RWPE2 (cell line): ENCODE results near the gene OPTC.
A peak's percentile ranks its signal among the peaks of the same experiment; 100 is the strongest.

Experiments used
- ATAC-seq: fragments of 200-7000 bp; cut with Tn5 transposase; 3 replicates; pipeline ENCODE4 v1.9.1; 2021; ENCODE audit warnings: low read depth
- DNase-seq: peaks from one replicate; pipeline ENCODE4 v3.0.0-alpha.2; 2020; ENCODE audit warnings: low spot score
- H3K27ac ChIP-seq: fragments of 450-650 bp; 2 replicates; pipeline ENCODE4 v1.5.1; 2017; ENCODE audit warnings: mild to moderate bottlenecking; ENCODE audit not compliant: poor library complexity, severe bottlenecking
- H3K27me3 ChIP-seq: fragments of 250-450 bp; sonication (Bioruptor Pico); 2 replicates; pipeline ENCODE4 v1.5.1; 2021; ENCODE audit warnings: mild to moderate bottlenecking, moderate library complexity; ENCODE audit not compliant: insufficient read depth, poor library complexity, severe bottlenecking
- H3K36me3 ChIP-seq: fragments of 250-450 bp; sonication (Bioruptor Pico); 2 replicates; pipeline ENCODE4 v1.5.1; 2020; ENCODE audit warnings: low read depth, mild to moderate bottlenecking, moderate library complexity
- H3K4me1 ChIP-seq: fragments of 250-450 bp; sonication (Bioruptor Pico); 2 replicates; pipeline ENCODE4 v1.5.1; 2021; ENCODE audit warnings: mild to moderate bottlenecking, moderate library complexity; ENCODE audit not compliant: insufficient read depth, poor library complexity, severe bottlenecking
- H3K4me3 ChIP-seq: fragments of 250-450 bp; sonication (Bioruptor Pico); 2 replicates; pipeline ENCODE4 v1.5.1; 2021; ENCODE audit warnings: mild to moderate bottlenecking, moderate library complexity; ENCODE audit not compliant: severe bottlenecking
- H3K9me3 ChIP-seq: fragments of 250-450 bp; sonication (Bioruptor Pico); 2 replicates; pipeline ENCODE4 v1.5.1; 2021; ENCODE audit warnings: mild to moderate bottlenecking, moderate library complexity; ENCODE audit not compliant: severe bottlenecking
- TF ChIP-seq, protein P1 (sequence below): fragments of 450-650 bp; IDR thresholded peaks from one replicate; pipeline ENCODE4 v1.5.1; 2017; ENCODE audit warnings: mild to moderate bottlenecking, moderate library complexity; ENCODE audit not compliant: poor library complexity, severe bottlenecking

OPTC gene

DNA sequence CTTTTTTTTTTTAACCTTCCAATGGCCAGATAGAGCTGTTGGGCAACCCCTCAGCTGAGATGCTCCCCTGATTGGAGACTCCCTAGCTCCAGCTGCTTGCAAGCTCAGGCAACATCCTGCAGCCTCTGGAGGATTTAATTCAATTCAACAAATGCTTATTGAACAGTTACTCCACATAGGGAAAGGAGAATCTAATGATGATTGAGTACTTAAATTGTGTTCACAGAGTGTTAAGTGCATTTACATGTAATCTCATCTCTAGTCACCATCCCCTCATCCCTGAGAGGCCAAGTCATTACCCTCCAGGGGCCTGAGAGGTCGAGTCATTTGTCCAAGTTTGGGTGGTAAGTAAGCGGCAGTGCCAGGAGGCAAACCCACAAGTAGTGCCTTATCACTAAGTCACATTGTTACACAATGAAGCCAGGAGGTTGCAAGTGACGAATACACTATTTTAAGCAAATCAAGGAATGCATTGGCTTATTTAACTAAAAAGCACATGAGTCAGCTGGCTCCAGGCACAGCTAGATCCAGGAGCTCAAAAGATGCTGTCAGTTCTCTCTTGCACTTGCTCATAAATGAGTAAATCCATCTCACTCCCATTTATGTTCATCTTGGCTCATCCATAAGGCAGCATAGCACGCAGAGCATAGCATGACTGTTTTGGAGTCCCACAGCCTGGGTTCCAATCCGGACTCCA lies 64.3 kb downstream of the OPTC start:
- H3K9me3 ChIP-seq, result no peaks in the 10 kb centered on the region
- ATAC-seq (peak; percentile 91), DNase-seq (peak; percentile 66)
- peaks cover 23% of the 10 kb centered on the region for H3K4me1 ChIP-seq
- TF ChIP-seq, protein P1, sequence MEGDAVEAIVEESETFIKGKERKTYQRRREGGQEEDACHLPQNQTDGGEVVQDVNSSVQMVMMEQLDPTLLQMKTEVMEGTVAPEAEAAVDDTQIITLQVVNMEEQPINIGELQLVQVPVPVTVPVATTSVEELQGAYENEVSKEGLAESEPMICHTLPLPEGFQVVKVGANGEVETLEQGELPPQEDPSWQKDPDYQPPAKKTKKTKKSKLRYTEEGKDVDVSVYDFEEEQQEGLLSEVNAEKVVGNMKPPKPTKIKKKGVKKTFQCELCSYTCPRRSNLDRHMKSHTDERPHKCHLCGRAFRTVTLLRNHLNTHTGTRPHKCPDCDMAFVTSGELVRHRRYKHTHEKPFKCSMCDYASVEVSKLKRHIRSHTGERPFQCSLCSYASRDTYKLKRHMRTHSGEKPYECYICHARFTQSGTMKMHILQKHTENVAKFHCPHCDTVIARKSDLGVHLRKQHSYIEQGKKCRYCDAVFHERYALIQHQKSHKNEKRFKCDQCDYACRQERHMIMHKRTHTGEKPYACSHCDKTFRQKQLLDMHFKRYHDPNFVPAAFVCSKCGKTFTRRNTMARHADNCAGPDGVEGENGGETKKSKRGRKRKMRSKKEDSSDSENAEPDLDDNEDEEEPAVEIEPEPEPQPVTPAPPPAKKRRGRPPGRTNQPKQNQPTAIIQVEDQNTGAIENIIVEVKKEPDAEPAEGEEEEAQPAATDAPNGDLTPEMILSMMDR, result no peak
- H3K27me3 ChIP-seq, result no peaks in the 10 kb centered on the region
- H3K4me3 ChIP-seq, result no peak overlapping the region
- no peaks in the 10 kb centered on the region for H3K36me3 ChIP-seq
- H3K27ac ChIP-seq, result peak overlapping the region; percentile 55
